Frontal cortex (tissue), 4 donors: ENCODE data around the gene SUPT6H. TPM values are rescaled to one million over a fixed set of nuclear protein-coding genes. Genes with fewer than 3 reads are reported as not detected.

Experiments used
- DNase-seq, 2 donors: peaks; one replicate each; pipeline ENCODE4 v3.0.0; 2012; ENCODE audit warnings: low spot score in 2 of 2
- FAIRE-seq: peaks from 2 replicates; lab custom pipeline; 2012; peaks lifted over from hg19 to GRCh38; lab: Jason Lieb, UNC
- total RNA-seq: library from RNA; depleted of rRNA; stranded (reverse); fragments of >200 nt; gene quantifications from one replicate; pipeline ENCODE4 v1.2.3, GENCODE V29; 2014
- donor health status: control.
- donor health status: control.
- donor health status: control.

SUPT6H gene
- total RNA-seq, 1 donor from 2014 or later: 28.9 TPM

DNA sequence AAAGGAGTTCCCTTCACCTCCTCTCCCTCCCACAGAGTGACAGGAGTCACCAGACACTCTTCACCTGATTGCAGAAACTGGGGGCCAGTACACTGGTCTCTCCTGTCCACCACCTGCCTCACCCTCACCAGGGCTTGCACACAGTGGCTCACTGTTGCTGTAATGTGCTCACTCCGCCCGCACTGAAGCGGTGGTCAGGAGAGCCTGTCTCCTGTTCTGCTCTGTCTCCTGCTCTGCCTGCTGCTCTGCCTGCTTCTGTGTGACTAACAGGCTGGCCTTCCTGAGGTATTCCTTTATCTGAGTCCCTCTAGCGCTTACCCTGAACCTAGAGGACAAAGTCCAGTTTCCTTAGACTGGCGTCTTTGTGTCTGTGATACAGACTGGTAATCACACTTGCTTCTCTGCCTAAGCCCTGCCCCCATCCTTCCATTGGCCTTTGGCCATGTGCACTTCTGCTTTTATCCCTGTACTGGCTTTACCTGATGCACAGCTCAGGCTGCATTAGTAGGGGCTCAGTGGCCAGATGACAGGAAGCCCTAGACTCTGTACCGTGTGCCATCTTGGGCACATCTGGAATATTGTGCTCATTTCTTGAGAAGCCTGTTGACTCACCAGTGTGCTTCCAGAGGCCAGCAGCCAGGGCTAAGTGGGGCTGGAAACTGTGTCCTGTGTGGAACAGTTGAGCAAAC, 36.4 kb downstream of the SUPT6H start:
- FAIRE-seq: no peak
- DNase-seq: no peak

DNA sequence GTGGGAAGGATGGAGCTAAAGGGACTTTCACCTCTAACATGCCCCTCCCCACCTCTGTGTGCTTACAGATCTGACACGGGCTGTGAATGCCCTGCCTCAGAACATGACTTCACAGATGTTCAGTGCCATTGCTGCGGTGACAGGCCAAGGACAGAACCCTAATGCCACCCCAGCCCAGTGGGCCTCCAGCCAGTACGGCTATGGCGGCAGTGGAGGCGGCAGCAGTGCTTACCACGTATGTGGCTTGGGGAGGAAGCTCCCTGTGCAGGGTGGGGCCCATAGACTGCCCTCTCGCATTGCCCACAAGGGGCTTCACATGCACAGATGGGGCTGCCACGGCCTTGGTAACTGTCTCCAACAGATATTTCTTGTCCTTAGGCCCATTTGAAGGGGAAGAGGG, 38.3 kb downstream of the SUPT6H start:
- no peak for DNase-seq
- FAIRE-seq: no peak

DNA sequence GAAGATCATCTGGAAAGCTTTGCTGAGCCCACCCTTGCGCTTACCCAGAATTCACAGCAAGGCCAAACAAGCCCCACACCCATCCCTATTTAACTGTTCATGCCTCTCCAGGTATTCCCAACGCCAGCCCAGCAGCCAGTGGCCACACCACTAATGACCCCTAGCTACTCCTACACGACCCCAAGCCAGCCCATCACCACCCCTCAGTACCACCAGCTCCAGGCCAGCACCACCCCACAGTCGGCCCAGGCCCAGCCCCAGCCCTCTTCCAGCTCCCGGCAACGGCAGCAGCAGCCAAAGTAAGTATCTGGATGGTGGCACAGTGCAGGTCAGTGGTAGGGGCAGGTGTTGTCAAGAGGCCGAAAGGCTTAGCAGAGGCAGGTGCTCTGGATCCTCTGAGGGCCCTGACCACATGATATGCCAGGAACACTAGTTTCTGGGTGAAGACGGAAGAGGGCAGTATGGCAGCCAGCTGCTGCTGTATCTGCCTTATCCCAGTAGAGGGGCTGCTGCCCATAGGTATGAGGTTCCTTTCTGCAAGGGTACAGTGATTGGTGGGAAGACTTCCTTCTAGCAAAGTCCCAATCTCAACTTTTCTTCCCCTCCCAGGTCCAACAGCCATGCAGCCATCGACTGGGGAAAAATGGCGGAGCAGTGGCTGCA, 39.0 kb downstream of the SUPT6H start:
- no peak for FAIRE-seq
- no peak for DNase-seq

DNA sequence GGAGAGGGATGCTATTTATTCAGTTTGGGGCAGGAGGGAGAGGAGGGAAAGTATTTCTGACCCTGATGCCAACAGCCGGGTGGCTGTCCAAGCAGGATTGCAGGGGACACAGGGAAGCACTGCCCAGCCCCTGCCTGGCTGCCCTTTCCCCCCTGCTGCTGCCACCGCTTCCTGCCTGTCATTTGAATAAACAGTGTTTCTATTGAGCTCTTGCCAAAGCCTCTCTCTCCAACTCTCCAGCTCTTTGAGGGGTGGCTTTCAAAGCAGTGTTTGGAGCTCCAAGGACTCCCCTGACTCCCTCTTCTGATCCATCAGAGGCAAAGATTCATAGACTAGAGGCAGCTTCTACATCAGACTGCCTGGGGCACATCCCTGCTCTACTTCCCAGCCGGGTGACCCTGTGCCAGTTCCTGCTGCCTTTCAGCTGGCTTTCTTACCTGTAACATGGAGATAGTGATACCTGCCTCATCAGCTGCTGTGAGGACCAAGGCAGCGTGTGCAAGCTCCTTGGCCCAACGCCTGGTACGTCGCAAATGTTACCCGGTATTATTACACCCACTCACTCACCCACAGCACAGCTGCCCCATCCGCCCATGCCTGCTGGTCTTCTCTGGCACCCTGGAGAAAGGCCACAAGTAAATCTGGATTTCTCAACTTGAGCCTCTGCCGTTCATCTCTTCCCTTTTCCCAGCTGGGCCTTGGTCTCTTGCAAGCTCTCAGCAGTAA, 40.2 kb downstream of the SUPT6H start:
- DNase-seq (peak; percentile 55 to 65), FAIRE-seq (no peak)

GRCh38 chr17:28702752-28703150, 40.7 kb downstream of the SUPT6H start:
- DNase-seq (peak in 1 of 2 donors; percentile 14), FAIRE-seq (no peak)

DNA sequence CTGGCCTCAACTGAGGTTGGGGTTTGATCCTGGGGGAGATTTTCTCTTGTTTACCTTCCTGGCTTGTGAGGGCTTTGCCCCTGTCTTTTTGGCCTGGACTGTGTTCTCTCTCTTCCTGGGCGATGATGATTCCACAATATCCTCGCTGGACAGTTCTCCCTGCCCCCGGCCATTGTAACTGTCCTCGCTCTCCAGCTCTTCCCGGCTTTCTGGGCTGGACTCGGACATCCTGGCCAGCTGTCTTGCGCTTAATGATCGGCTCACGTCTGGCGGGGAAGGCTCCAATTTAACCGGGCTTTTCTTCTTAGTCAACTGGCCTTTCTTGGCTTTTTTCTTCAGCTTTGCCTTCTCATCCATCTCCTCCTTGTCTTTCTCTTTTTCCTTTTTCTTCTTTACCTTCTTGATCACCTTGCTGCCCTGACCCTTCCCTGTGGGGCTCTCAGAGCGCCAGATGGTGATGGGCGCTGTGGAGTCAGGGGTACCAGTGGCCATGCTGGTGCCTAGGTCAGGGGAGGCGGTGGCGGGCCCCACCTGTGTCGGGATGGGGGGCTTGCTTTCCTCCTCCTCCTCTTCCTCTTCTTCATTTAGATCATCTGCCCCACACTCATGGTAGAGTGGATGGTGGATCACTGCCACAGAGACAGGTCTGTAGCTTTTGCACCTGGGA, 41.7 kb downstream of the SUPT6H start:
- FAIRE-seq: no peak

DNA sequence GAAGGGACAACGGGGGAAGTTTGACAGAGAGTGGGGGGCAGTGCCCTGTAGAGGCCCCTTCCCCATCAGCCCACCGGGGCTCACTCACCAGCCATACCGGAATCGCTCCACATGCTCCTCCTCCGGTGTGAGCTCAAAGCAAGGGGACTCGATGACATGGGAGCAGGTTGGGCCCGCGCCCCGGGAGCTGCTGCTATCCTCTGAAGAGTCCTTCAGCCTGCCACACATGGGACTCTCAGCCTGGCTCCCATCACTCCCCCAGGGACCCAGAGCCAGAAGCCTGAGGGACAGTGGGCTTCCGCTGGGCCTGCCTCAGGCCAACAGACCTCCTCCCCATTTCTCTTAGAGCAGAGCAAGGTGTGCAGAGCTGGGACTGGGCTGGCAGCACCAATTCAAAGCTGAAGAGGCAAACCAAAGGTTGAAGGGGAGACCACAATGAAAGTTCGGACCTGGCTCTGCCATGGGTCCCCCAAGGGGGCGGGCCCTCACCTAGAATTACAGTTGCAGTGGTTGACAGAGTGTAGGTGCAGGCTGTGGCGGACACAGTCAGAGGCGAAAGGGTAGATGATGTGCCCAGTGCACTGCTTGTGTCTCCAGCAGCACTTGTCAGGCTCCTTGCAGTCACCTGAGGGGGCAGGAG, 42.3 kb downstream of the SUPT6H start:
- FAIRE-seq (no peak), DNase-seq (no peak)

More for the DNA sequence above, 41.7 kb downstream of the SUPT6H start:
- no peak for DNase-seq

DNA sequence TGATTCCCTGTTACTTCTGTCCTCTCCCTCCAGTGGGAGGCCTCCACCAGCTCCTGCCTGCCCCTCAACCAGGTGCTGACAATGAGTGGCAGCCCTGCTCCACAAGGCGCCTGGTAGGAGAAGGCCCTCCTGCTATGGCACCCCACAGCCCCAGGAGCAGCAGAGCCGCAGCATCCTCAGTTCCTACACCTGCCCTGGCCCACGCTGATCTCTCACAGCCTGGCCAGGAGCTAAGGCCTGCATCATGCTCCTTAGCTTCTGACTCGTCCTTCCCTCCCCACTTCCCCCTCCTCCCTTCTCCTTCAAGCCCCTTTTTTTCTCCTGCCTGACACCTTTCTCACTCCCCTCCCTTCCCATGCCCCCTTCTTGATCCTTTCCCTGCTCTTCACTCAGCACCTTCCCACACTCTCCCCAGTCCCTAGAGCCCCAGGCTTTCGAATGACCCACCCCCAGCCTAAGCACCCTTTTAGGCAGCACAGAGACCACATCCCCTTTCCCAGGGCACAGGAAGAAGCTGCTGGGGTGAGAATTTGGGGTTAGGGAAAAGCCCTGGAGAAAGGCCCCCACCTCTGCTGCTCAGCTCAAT, 43.2 kb downstream of the SUPT6H start:
- no peak for DNase-seq
- FAIRE-seq: no peak

- FAIRE-seq: no peak
- DNase-seq: no peak
These were observed 43.8 kb downstream of the SUPT6H start for GRCh38 chr17:28705728-28706334.

DNA sequence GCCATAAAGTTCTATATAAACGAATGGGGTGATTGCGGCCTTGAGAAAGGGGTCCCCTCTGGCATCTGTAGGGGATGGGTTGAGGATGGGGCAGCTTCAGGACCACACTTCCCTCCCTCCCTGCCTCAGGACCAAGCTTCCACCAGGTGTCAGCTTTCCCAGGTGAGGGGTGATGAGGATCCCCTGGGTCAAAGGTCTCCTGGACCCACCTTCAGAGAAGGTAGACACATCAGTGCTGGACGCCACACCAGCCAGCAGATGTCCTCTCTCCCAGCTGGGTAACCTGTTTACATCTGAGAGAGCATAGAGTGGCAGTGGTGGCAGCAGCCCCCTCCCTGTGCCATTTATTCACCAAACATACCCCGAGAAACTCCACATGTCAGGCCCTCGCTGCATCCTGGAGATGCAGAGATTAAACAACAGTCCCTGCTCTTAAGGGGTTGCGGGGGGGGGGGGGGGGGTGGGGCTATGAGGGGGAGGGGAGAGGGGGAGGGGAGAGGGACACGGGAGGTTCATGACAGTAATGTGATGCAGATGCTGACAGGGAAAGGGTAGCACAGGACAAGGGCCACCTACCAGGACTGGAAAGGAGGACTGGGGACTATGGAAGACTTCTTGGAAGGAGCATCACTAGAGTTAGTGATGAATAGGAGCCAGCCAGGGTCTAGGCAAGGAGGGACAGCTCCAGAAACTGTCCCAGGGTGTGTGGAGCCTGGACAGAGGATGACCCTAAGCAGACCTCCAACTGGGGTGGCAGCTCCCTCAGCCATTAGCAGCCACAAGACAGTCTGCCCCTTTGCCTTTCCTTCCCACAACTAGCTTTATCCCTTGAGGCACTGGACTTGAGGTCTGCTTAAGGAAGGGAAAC, 44.7 kb downstream of the SUPT6H start:
- FAIRE-seq (no peak), DNase-seq (no peak)

- FAIRE-seq: no peak
- no peak for DNase-seq
These were observed 45.3 kb downstream of the SUPT6H start for GRCh38 chr17:28707339-28707720.

DNA sequence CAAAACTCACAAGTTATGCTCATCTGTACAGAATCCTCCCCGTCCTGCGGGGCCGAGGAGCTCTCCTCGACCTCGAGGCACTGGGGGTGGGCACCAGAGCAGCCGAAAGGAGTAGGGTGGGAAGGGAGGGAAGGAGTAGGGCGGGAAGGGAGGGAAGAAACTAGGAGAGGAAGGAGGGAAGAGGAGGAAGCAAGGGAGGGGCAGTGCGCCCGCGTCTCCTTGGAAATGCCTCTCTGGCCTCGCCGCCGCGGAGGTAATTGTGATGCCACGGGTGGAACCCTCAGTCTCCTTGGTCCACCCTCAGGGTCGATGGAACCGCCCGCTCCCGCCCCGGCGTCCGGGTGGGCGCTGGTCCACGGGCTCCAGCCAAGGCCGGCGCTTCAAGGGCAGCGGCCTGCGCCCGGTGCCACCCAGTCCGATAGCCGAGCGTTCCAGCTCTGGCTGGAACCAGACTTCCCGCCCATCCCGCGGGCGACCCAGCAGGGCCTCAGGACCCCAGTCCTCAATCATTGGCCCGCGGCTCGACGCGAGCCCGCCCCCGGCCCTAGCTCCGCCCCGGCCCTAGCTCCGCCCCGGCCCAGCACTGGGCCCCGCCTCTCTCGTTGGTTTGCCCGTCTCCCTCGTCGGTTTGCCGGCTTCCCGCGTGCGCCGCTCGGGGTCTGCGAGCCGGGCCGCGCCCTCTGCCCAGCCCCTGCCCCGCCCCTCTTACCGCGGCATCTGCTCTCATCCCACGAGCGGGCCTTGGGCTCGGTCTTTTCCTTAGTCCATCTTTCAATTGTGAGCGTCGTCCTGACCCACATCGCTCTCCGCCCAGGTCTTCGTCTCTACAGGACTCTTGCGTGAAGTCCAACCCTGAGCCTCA, 49.1 kb downstream of the SUPT6H start:
- peak; percentile 91 to 97 for DNase-seq
- FAIRE-seq: no peak

DNA sequence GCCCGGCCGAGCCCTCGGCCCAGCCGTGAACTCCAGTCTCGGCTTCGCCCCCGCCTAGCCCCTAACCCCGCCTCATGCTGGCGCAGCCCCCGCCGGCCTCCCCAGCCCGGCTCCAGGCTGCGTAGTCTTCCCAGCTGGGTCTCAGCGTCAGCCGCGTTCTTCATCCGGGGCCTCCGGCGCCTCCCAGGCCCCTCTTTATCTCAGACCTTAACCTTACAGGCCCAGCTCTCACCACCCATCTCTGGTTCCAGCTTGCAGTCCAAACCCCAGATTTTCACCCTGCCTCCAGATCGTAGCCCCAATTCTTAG, 49.7 kb downstream of the SUPT6H start, which contains the start of gene PROCA1:
TSS of gene PROCA1 (minus strand) at position 166 of the 309 bp plus-strand sequence. CDS start 228 bp downstream, outside the sequence.
- no peak for FAIRE-seq
- no peak for DNase-seq

DNA sequence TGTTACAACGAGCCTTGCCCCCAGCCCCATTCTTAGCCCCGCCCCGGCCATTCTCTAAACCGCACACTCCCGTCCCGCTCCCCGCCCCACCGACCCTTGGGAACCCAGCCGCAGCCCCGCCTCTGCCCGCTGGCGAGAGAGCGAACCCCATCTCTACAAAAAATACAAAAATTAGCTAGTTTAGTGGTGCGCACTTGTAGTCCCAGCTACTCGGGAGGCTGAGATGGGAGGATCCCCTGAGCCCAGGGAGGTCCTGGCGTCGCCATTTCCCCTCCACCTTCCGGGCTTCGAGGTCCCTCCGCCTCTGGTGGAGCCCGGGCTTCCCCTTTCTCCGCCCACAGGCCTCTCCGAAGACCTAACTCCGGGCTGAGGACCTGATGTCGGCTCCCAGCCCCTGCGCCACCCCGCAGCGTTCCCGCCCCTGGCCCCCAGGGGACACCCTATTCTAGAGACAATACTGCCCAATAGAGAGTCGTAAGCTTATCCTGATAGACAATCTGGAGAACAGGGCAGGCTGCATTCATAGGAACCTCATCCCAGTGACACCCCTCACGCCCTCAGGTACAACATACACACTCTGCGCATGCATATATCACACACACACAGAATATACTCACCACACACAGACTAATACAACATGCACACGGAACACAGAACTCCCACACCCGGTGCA, 50.2 kb downstream of the SUPT6H start:
- FAIRE-seq (no peak), DNase-seq (no peak)

- DNase-seq (no peak), FAIRE-seq (no peak)
These were observed 50.9 kb downstream of the SUPT6H start for GRCh38 chr17:28712705-28713415.

DNA sequence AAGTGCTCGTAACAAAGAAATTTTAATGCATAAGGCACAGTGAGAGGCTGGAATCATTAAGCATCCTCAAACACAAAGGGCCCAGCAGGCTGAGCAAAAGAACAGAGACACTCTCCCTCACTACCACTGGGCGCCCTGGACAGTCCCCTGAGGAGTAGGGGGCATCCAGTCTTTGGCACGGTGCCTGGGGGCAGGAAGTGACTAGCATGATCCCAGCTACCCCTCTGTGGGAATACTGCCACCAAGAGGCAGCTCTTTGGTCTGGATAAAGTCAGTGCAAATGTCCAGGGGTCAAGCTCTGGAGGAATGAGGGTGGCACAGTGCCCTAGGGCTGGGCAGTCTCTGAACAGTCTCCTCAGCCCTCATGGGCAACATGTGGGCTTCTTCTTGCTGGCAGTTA, 52.3 kb downstream of the SUPT6H start:
- FAIRE-seq: no peak
- DNase-seq: no peak
